GM20000 (cell line): ENCODE results near the gene KRTAP7-1.

Source experiments
- DNase-seq: peaks from one replicate; pipeline ENCODE4 v3.0.0; 2012; ENCODE audit warnings: low spot score
- TF ChIP-seq, protein P1 (sequence below): IDR thresholded peaks from 2 replicates; pipeline ENCODE4 v1.5.1; 2012; ENCODE audit warnings: mild to moderate bottlenecking, control low read depth; ENCODE audit errors: extremely low read depth, missing control alignments

KRTAP7-1 gene, protein sequence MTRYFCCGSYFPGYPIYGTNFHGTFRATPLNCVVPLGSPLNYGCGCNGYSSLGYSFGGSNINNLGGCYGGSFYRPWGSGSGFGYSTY

DNA sequence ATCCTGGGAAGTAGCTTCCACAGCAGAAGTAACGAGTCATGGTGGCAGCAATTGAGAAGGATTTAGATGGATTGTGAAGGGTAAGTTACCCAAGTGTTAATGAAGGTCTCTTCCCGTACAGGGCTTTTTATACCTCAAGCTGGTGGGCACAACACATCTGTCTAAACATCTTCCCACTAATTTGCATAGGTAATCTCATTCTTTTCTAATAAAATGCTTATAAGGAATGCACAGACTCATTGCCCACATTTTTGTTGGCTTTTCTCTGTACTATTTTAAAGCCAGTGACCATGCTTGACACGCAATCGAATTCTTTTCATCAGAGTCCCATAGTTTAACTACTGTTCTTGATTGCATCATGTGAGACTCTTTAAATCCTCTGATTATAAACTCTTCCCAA is at the start of gene KRTAP7-1:
TSS of gene KRTAP7-1 (minus strand) at position 101 of the 400 bp plus-strand sequence. CDS start at position 40, 61 bp downstream.
- no peak for DNase-seq
- TF ChIP-seq, protein P1, sequence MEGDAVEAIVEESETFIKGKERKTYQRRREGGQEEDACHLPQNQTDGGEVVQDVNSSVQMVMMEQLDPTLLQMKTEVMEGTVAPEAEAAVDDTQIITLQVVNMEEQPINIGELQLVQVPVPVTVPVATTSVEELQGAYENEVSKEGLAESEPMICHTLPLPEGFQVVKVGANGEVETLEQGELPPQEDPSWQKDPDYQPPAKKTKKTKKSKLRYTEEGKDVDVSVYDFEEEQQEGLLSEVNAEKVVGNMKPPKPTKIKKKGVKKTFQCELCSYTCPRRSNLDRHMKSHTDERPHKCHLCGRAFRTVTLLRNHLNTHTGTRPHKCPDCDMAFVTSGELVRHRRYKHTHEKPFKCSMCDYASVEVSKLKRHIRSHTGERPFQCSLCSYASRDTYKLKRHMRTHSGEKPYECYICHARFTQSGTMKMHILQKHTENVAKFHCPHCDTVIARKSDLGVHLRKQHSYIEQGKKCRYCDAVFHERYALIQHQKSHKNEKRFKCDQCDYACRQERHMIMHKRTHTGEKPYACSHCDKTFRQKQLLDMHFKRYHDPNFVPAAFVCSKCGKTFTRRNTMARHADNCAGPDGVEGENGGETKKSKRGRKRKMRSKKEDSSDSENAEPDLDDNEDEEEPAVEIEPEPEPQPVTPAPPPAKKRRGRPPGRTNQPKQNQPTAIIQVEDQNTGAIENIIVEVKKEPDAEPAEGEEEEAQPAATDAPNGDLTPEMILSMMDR = no peak

DNA sequence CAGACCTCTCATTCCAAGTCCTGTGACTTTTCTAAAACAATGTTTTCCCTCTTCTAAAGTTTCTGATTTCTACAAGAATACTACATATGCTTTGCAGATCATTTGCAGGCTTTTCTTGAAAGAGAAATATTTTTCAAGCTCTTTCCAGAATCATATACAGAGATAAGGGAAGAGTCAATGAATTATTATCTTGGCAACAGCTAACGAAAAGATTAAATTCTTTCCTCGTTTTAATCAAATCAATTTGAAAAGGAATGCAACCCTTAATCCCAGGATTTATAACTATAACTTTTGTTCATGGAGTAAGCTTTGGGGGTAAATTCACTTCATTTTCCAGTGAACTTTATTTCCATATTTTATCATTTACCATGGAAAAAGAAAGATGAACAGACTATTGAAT is 45.0 kb upstream of the KRTAP7-1 start:
- TF ChIP-seq, protein P1 = no peak
- DNase-seq = no peak

DNA sequence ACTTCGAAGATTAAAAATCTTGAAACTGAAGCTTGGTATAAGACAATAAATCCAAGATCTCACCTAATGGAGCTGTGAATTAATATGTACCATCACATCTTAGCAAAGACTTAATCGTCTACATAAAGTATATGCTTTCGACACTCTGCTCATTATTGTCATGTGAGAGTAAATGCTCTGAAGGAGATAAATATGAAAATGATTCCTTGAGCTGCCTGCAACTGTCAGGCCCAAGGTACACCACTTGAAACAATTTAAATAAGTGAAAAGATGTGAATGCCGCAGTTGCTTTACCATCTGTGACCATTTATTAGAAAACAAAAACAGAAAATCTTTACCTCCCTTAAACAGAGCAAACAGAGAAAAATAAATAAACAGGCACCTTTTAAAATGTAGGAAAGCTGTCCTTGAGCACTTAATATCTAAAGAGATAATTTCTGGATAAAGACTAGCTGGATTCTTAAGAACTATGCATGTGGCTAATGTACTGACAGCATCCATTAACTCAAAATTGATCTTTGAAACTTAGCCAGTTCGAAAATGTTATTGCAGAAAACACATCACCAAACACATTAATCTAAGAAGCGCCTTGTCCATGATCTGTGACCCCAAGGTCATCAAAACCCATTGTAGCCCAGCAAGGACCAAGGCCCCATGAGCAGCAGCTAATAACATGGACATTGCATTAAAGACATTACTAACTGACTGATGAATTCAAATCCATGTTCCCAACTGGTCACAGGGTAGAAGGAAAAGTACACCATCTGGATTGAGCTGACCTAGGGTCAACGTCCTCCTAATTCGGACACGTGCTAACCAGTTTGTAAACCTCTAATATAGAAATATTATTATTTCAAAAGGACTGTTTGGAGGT is 18.3 kb upstream of the KRTAP7-1 start:
- TF ChIP-seq, protein P1 = no peak
- no peak for DNase-seq

DNA sequence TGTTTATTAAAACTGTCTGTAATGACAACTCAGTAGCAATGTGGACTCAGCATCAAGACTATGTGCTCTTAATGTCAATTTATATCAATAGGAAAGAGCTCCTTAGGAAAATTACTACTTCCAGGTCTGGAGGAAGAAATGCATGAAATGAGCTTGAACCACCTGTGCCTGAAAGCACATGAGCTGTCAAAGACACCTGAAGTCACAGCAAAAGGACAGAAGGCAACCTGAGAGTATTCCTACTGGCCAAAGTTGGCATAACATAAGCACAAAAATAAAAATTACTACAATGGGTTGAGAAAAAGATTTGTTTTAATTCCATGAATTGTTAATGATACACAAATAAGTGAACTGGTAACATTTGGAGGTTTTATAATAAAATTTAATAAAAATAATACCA is 13.4 kb upstream of the KRTAP7-1 start:
- DNase-seq = no peak
- TF ChIP-seq, protein P1 = no peak

DNA sequence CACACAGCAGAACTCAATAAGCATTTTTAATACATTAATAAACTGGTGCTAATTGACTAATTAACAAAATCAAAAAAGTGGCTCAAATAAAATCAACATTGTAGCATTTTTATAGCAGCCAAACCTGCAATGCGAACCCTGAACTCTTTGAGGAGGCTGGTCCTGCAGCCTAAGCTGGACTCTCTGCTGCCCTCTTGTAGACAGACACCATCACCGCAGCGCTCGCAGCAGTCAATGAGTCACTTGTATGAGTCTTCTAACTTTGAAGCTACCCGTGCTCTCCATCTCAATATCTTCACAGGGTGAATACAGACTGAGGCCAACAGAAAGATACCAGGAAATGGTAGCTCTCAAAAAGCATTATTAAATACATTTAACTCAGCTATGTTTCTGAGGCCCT is 9.7 kb upstream of the KRTAP7-1 start:
- peak; percentile 9 for DNase-seq
- TF ChIP-seq, protein P1 = peak; percentile 33

DNA sequence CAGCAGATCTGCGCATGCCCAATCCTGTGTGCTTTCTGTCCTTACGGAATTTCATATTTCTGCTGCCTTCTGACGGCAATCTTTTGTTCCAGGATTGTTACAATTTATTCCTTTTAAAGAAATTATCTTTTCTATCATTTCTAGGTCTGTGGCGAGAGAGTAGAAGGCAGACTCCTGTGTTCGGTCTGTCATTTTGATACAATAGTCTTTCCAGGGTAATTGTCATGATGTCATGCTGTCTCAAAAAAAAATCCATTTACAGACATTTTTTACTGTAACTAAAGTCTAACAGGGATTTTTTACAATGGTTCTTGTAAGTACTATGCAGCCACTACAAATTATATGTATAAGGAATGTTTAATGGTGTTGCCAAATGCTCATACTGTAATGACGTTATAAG is 9.0 kb upstream of the KRTAP7-1 start:
- DNase-seq = no peak
- TF ChIP-seq, protein P1 = no peak

DNA sequence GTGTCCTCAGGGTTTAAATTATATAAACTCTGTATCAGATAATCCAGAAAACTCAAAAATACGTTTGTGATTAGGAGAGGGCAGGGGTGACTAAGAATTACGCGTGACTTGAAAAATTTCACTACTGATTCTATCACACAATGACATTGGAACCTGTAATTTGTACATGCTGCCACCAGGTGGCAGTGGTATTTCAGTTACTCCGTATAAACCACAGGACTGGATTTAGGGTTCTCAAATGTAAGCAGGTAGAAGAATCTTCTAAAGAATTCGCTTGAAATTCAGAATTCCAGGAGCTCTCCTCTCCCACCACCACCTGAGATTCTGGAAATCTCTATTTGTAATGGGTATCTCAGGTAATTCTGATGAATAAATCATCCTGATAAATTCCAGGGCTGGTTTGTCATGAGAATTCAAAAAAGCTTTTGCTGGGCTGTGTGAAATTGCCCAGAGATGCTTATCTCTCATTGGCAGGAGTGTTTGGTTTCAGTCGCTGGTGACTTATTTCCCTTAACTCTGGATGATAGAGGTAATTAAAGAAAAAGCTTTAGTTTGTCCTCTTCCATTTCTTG is 1.7 kb upstream of the KRTAP7-1 start:
- DNase-seq = peak; percentile 20
- TF ChIP-seq, protein P1 = peak; percentile 52
